Left renal cortex interstitium (tissue), 4 donors: ENCODE data around the gene CCDC148. TPM values are rescaled to one million over a fixed set of nuclear protein-coding genes. Genes with fewer than 3 reads are reported as not detected.
"Not testable (repeated sequence)": the region's sequence is repeated elsewhere in the genome, so short reads cannot be mapped to it uniquely, and the experiment has no call there.

Source experiments
- DNase-seq, 4 donors: peaks; one replicate each; pipeline ENCODE4 v3.0.0-alpha.2; 2013; ENCODE audit warnings: low read depth in 4 of 4, low spot score in 2 of 4, missing footprints in 1 of 4
- polyA plus RNA-seq, 4 donors: library from polyadenylated mRNA; unstranded; fragments of 120-200 nt; gene quantifications; one replicate each; pipeline ENCODE4 v1.2.1, GENCODE V29; 2013; ENCODE audit not compliant: insufficient read length in 4 of 4

The CCDC148 gene
- polyA plus RNA-seq, 4 donors, result 7.3 to 11.2 (median 8.8) TPM

DNA sequence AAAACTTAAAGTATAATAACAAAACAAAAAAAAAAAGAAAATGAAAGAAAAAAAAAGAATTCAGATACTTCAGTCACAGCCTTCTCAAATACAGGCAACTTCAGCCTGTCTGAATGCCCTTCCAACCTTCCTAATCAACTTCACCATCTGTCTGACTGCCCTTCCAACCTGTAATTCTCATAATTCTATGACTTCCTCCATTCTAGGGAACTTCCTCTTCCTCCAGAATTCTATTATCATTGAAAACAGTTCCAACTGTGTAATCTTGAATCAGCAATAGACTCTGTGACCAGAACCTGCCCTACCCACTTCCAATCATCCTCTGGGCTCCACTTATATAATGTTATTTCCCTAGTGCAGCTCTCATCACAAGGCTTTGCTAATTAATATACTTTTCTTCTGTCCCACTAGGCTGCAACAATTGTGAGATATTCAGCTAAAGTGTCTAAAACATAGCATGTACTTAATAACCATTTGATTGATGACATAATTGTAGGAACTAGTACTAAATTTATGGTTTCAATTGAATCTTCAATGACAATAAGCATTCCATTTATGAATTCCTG, 227.5 kb downstream of the CCDC148 start:
- DNase-seq, result no peak

DNA sequence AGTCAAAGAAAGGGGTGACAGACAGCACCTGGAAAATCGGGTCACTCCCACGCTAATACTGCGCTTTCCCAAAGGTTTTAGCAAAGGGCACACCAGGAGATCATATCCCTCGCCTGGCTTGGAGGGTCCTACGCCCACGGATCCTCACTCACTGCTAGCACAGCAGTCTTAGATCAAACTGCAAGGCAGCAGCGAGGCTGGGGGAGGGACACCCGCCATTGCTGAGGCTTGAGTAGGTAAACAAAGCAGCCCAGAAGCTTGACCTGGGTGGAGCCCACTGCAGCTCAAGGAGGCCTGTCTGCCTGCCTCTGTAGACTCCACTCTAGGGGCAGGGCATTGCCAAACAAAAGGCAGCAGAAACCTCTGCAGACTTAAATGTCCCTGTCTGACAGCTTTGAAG, 233.5 kb downstream of the CCDC148 start:
- DNase-seq, result not testable (repeated sequence)

DNA sequence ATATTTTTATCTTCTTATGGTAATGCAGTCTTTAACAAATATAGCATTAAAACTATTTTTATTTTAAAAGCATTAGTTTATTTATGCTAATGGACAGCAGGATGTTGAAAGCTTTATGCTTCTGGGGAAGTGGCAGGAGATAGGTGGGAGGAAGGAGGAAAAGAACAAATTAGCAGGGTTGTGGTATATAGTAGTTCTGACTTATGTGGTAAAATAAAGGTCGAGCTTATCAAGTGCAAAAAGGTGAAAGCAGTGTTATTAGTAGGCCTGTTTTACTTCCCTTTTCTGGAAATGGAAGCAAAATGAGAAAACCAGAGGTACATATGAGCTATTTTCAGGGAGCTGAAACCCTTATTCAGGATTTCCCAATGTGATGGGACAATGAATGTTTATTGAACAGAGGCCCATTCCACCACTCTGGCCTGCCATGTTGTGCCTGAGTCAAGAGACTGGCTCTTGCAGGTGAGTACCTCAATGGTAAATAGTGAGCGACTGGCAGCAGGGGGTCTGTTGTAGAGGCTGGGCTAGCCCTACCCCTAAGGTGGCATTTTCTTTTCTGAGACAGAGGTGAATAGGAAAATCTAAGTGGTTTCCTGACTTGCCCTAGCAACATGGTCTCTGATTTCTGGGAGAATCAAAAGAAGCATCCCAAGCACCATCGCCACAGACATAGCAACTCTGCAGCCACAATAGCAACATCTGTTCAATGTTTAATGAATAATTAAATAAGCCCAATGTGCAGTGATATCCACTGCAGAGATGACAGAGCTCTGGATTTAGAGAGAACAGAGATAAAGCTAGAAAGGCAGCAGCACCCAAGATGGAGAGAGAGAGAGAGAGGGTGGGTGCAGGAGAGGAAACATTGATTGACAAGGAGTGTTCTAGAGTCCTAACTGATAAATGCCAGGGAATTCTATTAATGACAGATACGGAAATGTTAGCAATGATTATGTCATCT, 235.2 kb downstream of the CCDC148 start:
- no peak for DNase-seq

DNA sequence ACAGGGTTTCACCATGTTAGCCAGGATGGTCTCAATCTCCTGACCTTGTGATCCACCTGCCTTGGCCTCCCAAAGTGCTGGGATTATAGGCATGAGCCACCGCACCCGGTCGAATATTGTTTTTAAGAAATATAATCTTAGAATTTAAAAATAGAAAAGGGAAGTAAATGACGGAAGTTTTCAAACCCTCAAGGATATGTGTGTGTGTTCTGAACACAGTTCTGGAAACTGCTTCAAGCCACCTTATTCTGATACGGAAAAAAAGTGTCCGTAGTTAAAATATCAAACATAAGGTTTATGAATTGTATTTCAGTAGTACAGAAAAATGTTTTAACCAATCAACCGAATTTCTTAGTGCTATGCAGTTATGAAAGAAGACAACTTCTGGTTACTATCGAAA, 239.0 kb downstream of the CCDC148 start:
- DNase-seq, result no peak

DNA sequence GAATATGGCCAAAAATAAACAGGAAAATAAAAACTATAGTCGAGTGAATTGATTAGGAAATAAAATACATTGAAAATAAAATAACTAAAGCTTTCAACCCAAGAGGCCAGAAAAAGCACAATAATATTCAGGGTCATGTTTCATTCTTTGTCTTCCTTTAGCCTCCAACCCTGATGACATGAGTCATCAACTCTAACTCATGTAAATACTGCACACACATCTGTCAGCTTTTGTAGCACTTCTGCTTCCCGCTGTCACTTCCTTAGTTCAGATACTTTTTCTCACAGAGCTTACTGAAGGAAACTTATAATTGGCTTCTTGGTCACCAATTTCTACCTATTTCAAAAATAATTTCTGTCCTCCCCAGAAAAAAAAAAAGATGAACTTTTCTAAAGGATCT, 242.1 kb downstream of the CCDC148 start:
- no peak for DNase-seq

DNA sequence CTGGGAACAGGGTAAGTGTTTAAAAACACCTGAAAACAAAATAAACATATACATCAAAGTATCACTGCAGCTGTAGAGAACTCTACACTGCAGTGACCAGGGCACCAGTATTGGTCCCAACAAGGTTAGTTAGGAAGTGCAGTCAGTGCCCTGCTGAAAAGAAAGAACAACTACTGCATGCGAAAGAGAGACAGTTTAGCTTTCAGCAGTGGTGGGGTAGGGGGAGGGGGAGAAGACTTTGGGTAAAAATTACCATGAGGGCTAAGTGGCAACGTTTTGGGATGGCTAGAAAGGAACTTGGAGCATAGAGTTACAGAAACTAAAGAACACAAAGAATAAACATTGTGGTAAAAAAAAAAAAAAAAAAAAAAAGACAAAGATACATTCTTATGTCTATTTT, 242.8 kb downstream of the CCDC148 start:
- no peak for DNase-seq

DNA sequence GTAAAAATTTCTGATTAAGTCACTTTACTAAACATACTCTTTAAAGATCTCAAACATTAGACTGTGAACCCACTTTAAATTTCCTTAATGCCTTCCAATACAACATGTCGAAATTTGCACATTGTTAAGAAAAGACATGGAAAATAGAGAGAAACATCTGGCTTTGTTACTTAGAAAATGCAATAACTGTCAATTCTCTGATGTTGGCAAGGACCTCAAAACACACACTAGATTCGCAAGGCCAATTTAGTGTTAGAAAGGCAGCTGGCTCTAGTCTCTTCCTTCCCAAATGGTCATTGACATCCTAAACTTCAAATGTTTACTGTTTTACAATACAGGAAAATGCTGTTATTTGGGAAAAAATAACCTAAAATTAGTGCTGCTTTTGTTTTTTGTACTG, 244.3 kb downstream of the CCDC148 start:
- no peak for DNase-seq

DNA sequence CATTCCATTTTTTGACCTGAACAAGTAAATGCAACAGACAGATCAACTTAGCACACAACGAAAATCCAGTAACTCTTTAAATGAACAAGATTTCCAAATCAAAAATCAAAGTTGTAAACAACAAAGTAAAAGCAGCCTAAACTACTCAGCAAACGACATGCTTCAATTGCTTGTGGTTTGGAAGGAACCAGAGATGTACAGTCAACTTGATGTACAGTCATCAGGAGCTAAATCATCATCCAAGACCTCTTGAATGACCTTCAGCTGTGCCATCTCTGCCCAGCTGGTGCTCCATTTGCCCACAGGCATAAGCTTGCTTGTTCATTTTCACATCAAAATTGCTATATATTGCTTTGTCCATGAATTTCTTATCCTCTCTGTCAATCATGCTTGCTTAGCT, 245.1 kb downstream of the CCDC148 start:
- no peak for DNase-seq

DNA sequence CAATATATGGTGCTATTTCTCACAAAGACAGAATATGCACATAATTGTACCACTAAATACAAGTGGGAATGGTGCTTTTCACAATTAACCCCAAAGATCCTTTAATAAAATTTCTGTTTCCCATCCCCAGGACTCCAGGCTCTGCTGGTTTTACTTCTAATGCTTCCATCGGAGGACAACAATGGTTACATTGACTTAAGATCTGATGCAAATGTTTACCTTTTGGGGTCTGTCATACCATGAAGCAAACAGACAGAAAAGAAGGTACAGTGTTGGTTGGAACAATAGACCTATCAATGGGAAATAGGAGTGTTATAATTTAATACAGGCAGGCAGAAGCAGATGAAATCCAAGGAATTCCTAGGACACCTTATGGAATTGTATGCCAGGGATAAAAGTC, 249.2 kb downstream of the CCDC148 start:
- DNase-seq, result no peak

DNA sequence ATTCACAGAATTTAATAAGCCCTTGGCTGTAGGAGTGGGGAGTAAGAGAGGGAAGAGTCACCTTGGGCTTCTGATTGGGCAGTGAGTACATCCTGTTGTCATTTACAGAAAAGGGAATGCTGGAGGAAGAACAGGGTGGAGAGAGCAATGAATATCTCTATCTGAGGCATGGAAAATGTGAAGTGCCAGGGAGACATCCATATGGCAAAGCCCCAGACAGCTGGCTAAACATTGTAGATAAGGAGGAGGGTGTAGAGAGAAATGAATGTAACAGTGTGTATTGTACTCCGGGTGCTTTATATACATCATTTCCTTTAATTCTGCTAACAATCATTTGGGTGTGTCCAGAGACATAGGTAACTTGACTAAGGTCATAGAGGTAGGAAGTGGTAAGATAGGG, 251.3 kb downstream of the CCDC148 start:
- DNase-seq, result no peak

DNA sequence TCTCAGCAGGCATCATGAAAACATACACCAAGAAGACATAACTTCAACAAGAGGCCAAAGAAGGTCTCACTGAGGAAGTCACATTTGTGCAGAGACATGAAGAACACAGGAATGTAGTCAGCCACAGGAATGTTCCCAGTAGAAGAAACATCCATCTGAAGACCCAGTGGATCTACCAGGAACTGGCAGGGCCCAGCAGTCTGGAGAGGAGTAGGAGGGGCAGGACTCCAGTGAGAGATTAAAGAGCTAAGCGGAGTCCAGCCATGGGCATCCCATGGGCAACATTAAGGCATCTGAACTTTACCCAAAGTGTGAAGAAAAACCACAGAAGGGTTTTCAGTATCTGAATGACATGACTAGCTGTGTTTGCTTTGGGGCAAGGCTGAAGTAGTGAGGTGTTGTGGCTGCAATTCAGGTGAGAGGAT, 251.8 kb downstream of the CCDC148 start:
- DNase-seq, result no peak

DNA sequence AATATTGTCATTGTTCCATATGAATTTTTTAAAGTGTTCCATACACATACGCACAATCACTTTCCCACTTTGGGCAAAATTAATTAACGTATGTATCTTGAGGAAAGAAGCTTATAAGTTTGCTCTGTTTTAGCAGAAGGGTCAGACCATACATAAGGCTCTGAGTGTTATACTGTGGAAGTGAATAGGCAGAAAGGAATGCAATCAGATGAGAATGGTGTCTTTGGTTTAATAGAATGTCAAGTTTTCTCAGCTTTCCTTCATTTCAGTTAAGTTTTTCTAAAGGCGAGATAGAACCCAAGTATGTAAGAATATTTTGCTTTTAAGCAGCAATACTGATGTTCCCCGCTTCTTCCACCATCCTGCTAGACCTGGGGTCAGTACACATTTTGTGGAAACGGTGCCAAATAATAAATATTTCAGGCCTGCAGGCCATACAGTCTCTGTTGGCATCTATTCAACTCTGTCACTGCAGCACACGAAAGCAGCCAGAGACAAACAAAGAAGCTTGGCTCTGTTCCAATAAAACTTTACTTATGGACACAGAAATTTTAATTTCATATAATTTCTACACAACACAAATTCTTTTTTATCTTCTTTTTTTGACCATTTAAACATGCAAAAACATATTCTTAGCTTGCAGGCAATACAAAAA, 254.3 kb downstream of the CCDC148 start:
- no peak for DNase-seq

DNA sequence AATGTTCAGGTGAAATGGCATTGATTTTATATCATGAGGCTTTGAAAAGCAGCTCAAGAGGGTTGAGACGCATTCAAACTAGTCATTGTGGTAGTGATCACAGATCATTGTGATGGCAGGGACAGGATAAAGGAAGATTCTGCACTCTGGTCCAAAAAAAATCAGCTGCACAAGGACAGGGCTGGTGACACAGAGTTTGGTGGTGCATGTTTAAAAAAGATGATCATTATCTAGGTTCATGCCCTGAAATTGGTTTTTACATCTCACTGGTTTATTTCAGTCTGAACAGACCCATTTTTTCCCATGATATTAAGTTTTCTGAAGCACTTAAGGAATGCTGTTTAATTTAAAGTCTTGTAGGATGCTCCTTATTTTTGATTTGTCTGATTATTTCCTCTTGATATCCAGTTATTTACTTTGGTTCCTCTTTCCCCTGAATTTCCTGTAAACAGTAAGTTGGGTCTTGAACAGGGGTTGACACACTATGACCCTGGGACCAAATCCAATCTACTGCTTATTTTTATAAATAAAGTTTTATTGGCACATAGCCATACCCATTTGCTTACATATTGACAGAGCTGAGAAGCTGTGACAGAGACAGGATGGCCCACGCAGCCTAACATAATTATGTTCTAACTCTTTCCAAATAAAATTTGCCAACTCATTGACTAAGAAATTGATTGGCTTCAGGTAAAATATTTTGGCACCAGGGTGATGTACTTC, 256.5 kb downstream of the CCDC148 start:
- DNase-seq, result no peak

DNA sequence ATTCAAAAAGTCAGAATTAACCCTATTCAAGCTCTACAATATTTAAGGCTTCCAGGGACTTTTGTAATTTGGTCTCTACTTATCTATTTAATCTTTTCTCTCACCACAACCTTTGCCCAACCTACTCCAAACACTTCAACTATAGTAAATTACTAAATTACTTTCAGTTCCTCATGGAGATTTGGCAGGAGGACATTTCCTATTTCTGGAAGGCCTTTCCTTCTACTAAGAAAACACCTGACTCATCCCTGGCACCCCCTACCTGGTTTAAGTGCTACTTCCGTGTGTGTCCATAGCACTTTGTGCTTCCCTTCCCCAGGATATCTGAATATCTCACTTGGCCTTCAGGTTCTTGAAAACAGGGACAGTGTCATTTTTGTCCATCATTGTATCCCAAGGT, 258.6 kb downstream of the CCDC148 start:
- DNase-seq, result no peak

DNA sequence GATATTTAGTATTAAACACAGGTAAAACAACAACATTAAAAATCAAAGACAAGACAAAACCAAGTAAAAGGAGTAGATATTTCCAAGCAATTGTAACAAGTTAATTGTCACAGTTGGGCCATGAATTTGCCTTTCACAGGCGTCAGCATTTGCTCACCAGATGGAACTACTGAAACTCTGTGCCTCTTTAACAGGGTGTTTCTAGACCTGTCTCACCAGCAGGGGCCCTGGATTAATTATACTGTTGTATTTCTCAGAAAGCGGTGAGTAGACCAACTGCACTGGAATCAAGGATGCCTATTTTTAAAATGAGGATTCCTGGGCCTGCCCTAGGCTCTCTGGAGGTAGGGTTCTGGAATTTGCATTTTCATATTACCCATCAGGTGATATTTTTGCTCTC, 262.3 kb downstream of the CCDC148 start:
- DNase-seq, result no peak

DNA sequence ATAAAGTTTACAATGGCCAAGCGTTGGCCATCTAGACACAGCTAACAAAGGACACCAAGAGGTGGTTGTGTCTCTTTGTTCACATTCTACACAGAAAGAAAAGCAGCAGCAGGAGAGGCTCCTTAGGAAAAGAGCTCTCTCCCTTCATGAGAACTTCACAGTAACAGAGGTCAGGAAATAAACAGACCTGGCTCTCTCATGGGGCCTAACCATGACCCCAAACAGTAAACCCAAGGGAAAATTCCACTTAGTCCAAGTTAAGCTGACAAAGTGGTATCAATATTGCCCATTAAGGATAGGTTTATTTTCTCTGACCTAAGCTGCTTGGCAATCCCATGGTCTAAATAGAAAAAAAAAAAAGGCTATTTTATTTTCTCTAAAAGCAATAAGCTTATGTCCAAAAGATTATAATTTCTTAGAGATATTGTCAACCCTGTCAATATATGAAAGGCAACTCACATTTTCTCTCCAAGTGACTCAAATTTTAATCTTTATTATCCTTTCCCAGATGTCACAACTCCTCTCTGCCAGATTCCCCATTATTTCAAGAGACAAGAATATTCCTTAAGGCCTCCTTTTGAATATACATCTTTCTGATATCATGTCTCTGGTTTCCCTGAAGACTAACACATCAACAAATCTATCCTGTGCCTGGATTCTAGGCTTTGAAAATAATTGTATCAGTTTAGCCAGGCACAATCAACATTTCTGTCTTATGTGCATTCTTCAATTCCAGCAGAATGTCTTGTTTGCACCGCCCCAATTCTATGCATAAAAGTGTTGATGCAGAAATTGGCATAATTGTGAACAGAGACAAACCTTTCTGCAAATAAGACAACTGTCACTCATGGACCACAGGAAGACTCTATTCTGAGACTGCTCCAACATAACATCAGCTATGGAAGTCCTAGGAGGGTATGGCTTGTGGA, 263.8 kb downstream of the CCDC148 start:
- DNase-seq, result no peak

DNA sequence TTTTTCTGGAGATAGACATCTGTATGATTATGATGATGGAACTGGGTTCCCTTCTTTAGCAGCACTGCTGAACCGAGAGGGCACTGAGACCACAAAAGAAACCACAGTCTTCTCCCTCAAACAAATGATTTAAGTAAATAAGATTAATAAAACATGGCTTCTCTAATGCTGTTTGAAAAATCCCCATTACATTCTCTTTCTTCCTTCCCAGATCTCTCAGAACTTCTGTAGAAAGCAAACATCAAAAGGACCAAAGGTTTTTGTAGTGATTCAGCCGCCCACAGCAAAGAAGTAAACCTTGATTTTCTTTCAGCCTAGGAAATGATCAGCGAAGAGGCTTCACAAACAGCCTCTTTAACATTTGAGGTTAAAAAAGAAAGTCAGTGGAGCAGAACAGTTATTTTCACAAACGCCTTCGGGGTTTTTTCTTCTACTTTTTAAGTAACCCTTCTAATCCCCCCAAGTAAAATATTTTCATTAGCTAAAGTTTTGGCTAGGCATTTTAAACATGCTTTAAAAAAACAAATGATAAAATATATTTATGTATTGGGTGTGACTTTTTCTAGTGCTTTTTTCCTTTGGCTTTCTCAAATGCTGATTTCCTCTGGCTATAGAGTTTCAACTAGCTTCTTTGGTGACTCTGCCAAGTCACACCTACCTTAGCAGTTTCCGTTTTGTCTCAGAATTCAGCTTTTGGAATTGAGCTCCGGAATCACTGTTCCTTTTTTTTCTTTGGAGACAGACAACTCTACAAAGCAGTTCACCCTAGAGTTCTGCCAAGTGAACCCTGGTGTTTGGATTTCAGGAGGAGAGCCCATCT, 265.3 kb downstream of the CCDC148 start:
- no peak for DNase-seq

DNA sequence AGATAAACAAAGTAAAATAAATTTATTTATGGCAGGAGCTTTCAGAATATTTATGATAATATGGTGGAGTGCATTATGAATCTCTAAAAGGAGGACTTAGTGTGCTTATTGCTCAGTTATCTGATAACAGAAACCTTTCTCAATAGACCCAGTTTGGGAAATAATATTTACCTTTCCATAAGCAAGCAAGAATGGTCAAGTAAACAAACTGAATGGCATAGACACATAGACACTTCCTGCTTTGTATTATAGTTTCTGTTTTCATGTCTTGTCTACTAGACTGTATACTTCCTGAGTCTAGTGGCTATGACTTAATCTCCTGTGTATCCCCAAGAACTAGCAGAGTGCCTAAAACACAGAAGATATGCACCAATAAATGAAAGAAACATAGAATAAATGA, 267.0 kb downstream of the CCDC148 start:
- no peak for DNase-seq

DNA sequence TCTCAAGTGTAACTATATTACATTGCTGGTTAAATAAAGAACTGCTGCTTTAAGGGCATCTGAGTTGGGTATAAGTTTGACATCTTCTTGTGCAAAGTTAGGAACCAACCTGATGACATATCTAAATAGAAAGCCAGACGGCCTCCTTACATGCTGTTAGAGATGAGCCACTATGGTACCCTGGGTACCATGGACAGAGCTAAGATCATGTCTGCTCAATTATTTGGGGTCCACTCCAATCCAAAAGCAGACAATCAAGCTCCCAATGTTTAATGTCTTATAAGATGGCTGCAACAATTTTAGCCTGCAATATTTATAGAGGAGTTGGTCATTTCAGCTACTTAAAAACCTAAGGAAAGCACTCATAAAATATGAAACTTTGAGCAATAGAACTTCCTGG, 268.6 kb downstream of the CCDC148 start:
- DNase-seq, result no peak
